ENCODE measurements around the gene CEP126. TPM values are rescaled to one million over a fixed set of nuclear protein-coding genes. Genes with fewer than 3 reads are reported as not detected.
"Not testable (repeated sequence)": the region's sequence is repeated elsewhere in the genome, so short reads cannot be mapped to it uniquely, and the experiment has no call there.

CEP126 gene
- polyA plus RNA-seq, 12 donors = 2.6 to 8.7 (median 4.0) TPM; not detected in 1

- no peak for DNase-seq
Measured at GRCh38 chr11:101923554-101923953, 8.7 kb downstream of the CEP126 start.

- DNase-seq = no peak
Measured at GRCh38 chr11:101929294-101929915, 14.6 kb downstream of the CEP126 start.

GRCh38 chr11:101931692-101932091, 16.9 kb downstream of the CEP126 start:
- DNase-seq = no peak

DNA sequence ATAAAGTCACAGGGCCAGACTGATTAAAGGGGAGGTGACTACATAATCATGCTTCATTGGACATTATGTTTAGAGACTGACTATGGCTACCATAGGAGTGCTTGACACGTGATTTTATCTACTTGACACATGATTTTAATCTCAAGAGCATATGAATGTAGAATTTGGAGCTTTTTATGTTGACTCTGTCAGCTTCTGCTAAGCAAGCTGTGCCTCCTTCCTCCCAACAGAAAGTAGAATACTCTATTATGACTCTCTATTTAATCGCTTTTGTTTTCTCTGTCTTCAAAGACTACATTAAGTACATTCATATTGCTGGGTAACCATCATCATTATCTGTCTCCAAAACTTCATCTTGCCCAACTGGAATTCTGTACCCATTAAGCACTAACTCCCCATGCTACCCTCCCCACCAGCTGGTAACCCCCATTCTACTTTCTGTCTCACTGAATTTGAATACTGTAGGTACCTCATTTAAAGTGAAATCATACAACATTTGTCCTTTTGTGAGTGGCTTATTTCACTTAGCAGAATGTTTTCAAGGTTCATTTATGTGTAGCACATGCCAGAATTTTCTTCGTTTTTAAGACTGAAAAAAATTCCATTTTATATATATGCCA, 26.2 kb downstream of the CEP126 start:
- DNase-seq = no peak

GRCh38 chr11:101944923-101945322, 30.1 kb downstream of the CEP126 start:
- no peak for DNase-seq

DNA sequence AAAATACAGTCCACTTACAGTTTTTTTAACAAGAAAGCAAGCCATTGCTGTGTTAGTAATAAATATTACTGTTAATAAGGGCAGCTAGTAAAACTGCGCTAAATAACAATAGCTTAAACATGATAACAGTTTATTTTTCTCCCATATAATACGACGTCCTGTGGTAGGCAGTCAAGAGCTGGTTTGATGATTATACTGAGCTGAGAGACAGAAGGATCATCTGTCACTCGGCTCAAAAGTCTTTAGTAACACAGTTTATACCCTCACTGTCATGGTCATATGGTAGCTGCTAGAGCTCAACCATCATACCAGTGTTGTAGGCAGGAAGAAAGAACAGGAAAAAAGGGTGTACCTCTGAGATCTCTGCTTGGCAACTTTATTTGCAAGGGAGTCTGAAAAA, 30.6 kb downstream of the CEP126 start:
- no peak for DNase-seq

DNA sequence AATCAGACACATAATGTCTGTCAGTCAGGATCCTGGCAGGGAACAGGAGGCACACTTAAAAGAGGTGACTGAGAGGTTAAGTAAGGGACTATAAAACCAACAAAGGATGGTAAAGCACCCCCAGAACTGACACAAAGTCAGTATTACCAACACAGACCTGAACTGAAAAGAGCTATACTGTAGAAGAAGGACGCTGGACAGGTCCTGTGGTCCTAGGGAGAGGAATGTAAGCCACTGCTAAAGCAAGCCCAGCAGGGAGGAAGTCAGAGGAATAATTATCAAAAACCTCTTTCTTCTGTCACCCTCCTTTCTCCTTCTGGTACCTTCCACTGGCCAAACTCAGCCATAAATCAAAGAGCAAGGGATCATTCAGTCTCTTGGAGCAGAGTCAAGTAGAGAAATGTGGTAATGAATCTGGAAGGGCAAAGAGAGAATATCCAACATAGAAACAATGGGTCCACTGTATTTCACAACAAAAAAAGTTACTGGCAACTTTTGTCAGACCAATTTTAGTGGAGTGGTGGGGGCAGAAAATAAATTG, 34.9 kb downstream of the CEP126 start:
- DNase-seq = no peak

GRCh38 chr11:101955278-101955677, 40.5 kb downstream of the CEP126 start:
- DNase-seq = no peak

- no peak for DNase-seq
Measured at GRCh38 chr11:101955701-101956100, 40.9 kb downstream of the CEP126 start.

- no peak for DNase-seq
Measured at GRCh38 chr11:101960231-101960630, 45.4 kb downstream of the CEP126 start.

DNA sequence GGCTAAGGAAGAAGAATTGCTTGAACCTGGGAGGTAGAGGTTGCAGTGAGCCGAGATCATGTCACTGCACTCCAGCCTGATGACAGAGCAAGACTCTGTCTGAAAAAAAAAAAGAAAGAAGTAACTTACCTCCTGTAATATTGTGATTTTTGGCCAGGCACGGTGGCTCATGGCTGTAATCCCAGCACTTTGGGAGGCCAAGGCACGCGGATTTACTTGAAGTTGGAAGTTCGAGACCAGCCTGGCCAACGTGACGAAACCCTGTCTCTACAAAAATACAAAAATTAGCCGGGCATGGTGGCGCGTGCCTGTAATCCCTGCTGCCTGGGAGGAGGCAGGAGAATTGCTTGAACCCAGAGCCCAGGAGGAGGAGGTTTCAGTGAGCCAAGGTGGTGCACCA, 49.4 kb downstream of the CEP126 start:
- not testable (repeated sequence) for DNase-seq

GRCh38 chr11:101974255-101974654, 59.4 kb downstream of the CEP126 start:
- peak; percentile 9 for DNase-seq

- no peak for DNase-seq
Measured at GRCh38 chr11:101974771-101975170, 60.0 kb downstream of the CEP126 start.

DNA sequence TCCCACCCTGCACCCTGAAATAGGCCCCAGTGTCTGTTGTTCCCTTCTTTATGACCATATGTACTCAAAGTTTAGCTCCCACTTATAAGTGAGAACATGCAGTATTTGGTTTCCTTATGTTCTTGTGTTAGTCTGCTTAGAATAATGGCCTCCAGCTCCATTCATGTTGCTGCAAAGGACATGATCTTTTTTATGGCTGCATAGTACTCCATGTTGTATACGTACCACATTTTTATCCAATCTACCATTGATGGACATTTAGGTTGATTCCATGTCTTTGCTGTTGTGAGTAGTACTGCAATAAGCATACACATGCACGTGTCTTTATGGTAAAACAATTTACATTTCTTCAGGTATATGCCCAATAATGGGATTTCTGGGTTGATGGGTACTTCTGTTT, 60.9 kb downstream of the CEP126 start:
- DNase-seq = no peak

DNA sequence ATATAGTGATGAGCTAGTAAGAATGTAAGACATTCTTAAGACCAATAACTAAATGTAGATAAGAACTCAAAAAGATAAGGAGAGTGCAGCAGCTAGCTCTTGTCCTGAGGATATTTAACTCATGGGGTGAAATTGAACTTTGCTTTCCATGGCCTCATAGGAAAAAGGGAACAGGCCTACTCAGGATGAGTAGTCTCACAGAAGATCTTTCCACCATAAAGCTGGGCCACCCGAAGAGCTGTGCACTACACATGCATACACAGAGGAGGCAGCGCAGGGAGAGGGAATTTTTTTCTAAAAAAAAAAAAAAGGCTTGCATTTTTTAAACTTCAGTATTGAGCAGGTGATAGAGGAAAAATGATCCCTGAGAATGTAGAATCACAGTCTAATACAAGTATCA, 72.6 kb downstream of the CEP126 start:
- DNase-seq = no peak

- DNase-seq = no peak
Measured at GRCh38 chr11:101993172-101993571, 78.4 kb downstream of the CEP126 start.

DNA sequence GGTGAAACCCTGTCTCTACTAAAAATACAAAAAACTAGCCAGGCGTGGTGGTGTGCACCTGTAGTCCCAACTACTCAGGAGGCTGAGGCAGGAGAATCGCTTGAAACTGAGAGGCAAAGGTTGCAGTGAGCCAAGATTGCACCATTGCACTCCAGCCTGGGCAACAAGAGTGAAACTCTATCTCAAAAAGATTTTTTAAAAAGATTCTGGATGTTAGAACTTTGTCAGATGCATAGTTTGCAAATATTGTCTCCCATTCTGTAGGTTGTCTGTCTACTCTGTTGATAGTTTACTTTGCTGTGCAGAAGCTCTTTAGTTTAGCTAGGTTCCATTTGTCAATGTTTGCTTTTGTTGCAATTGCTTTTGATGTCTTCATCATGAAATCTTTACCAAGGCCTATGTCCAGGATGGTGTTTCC, 79.3 kb downstream of the CEP126 start:
- DNase-seq = not testable (repeated sequence)

- DNase-seq = no peak
Measured at GRCh38 chr11:101996111-101996510, 81.3 kb downstream of the CEP126 start.

GRCh38 chr11:102001657-102002338, 87.0 kb downstream of the CEP126 start:
- no peak for DNase-seq

DNA sequence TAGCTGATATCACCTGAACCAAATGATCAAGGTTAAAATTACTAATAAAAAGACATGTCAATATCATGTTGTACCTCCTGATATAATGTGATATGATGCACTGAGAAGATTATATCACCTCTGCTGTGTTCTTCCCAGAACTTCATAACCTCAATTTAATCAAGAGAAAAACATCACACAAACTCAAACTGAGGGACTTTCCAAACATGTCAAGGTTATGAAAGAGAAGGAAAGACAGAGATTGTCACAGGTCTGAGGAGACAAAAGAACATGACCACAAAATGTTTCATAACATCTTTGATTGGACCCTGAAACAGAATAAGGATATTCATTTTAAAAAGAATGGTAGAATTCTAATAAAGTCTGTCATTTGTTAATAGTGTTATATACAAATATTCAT, 89.4 kb downstream of the CEP126 start:
- no peak for DNase-seq

DNA sequence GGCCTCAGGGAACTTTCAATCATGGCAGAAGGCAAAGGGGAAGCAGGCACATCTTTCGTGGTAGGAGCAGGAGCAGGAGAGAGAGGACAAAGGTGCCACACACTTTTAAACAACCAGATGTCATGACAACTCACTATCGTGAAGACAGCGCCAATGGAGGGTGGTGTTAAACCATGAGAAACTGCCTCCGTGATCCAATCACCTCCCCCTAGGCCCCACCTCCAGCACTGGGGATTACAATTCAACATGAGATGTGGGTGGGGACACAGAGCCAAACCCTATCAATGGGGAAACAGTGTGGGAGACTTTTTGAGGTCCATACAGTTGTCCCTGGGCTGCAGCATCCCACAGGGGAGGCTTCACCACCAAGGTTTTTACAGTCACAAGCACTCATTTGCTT, 90.5 kb downstream of the CEP126 start:
- DNase-seq = no peak

DNA sequence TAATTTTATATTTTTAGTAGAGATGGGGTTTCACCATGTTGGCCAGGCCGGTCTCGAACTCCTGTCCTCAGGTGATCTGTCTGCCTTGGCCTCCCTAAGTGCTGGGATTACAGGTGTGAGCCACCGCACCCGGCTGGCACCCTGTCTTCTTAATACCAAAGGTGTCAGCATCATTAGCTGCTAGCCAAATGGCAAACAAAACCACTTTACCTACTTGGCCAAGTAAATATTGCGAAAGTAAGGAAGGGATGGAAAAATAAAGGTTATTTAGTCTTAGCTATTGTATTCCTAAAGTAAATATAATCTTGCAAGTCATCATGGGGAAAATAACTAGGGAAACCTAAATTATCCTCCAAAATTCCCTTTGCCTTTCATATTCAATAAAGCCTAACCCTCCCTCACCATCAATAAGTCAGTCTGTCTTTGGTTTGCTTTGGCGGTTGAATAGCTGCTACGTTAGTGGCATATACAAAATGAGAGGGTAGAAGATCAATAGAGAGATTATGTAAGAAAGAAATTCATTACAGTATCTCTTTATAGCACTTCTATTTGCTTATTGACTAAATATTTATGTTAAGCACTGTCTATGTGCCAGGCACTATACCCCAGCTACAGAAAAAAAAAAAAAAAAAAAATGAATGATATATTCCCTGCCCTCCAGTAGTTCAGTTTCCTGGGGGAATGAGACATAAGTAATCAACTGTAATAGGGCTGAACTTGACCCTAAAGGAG, 92.2 kb downstream of the CEP126 start:
- DNase-seq = no peak
